OCI-LY7 (cell line): ENCODE results near the gene SARS2.

Source experiments
- CTCF ChIP-seq: fragments of 200-600 bp; sonication (generic); conservative IDR thresholded peaks from 2 replicates; pipeline ENCODE4 v1.5.1; 2014; ENCODE audit warnings: mild to moderate bottlenecking, antibody characterized with exemption, low read length, moderate library complexity, mixed read lengths
- EZH2phosphoT487 ChIP-seq: fragments of 200-600 bp; sonication (generic); IDR thresholded peaks from 2 replicates; pipeline ENCODE4 v1.6.1; 2018; ENCODE audit warnings: low read depth, borderline replicate concordance, mild to moderate bottlenecking, mixed run types, antibody characterized with exemption, low read length, moderate library complexity, mixed read lengths

GRCh38 chr19:38868551-38868950, 62.0 kb downstream of the SARS2 start:
- TF ChIP-seq CTCF = no peak
- no peak for TF ChIP-seq EZH2phosphoT487
